Measurements from ENCODE around the gene CYTH3. TPM values are rescaled to one million over a fixed set of nuclear protein-coding genes. Genes with fewer than 3 reads are reported as not detected.

Gene CYTH3
- total RNA-seq, 1 donor from 2014 or later: 29.5 TPM

DNA sequence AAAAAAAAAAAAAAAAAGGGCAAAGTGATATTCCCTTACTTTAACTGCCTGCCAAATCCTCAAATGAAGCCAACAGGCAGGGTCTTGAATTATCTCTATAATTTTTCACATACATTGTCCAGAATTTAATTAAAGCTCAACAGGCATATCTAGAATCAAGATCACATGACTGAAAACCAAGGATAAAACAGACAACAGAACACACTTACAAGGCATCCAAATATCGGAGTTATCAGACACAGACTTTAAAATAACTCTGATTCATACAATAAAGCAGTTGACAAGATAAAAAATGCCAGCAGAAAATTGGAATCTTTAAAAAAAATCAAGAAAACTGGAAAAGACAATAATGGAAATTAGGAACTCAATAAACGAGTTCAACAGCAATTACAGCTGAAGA is 10.7 kb downstream of the CYTH3 start:
- no peak for TF ChIP-seq POLR2A (IDR thresholded peaks at IDR 0.05)
- TF ChIP-seq, protein P1, sequence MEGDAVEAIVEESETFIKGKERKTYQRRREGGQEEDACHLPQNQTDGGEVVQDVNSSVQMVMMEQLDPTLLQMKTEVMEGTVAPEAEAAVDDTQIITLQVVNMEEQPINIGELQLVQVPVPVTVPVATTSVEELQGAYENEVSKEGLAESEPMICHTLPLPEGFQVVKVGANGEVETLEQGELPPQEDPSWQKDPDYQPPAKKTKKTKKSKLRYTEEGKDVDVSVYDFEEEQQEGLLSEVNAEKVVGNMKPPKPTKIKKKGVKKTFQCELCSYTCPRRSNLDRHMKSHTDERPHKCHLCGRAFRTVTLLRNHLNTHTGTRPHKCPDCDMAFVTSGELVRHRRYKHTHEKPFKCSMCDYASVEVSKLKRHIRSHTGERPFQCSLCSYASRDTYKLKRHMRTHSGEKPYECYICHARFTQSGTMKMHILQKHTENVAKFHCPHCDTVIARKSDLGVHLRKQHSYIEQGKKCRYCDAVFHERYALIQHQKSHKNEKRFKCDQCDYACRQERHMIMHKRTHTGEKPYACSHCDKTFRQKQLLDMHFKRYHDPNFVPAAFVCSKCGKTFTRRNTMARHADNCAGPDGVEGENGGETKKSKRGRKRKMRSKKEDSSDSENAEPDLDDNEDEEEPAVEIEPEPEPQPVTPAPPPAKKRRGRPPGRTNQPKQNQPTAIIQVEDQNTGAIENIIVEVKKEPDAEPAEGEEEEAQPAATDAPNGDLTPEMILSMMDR (IDR thresholded peaks at IDR 0.05): no peak
- no peak for TF ChIP-seq POLR2AphosphoS5 (IDR thresholded peaks at IDR 0.05; ENCODE audit: insufficient read depth in 1 of 2, low read depth in 1 of 2)
- peaks cover 58% of the 10 kb centered on the region for H3K4me1 ChIP-seq
- intact Hi-C loops (cut with DNase I): no loop called here
- H3K27ac ChIP-seq: peak overlapping the region; percentile 57
- H3K9me3 ChIP-seq: no peaks in the 10 kb centered on the region
- no peaks in the 10 kb centered on the region for H3K36me3 ChIP-seq
- no peaks in the 10 kb centered on the region for H3K27me3 ChIP-seq
- no peak overlapping the region for H3K4me3 ChIP-seq
- DNase-seq (ENCODE audit: extremely low spot score in 2 of 2): no peak

DNA sequence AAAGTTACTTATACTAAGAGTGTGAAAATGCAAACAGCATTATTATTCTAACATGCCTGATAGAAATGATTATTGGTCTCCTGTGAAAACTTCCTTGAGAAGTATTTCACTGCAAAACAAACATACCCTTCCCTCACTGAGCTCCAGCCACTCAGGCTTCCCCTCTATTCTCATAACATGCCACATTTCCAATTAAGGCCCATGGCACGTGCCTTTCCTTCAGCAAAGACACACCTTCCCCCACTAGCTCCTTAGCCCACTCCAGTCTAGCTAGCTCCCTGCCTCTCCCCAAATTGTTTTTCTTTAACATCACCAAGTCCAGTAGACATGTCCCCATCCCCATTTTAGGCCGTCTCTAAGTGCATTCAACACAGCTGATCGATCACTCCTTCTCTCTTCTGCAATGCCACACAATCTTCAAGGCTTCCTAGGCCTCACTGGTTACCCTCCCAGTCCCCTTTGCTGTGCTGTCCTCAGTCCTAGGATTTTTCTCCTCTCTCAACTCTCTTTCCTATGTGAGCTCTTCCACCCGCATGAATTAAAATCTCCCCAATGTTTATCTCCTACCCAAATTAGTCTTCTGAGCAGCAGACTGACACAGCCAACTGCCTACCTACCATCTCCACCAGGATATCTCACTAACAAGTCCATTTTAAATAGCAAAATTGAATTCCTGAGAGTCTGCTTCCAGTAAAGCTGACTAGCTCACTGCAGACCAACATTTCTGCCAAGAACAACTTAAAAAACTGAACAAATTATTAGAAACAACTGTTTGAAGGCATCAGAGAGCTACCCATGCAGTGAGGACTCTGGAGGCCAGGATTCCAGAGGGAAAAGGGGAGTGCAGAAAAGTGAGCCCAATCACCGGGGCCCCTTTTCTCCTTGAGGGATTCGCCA is 11.9 kb downstream of the CYTH3 start:
- intact Hi-C loops (cut with DNase I): no loop called here
- no peaks in the 10 kb centered on the region for H3K36me3 ChIP-seq
- no peak overlapping the region for H3K4me3 ChIP-seq
- H3K4me1 ChIP-seq: peaks cover 67% of the 10 kb centered on the region
- H3K27me3 ChIP-seq: no peaks in the 10 kb centered on the region
- TF ChIP-seq, protein P1 (IDR thresholded peaks at IDR 0.05): no peak
- no peak for TF ChIP-seq POLR2AphosphoS5 (IDR thresholded peaks at IDR 0.05; ENCODE audit: insufficient read depth in 1 of 2, low read depth in 1 of 2)
- TF ChIP-seq POLR2A (IDR thresholded peaks at IDR 0.05): no peak
- no peak for DNase-seq (ENCODE audit: extremely low spot score in 2 of 2)
- peak overlapping the region; percentile 57 for H3K27ac ChIP-seq
- no peaks in the 10 kb centered on the region for H3K9me3 ChIP-seq

DNA sequence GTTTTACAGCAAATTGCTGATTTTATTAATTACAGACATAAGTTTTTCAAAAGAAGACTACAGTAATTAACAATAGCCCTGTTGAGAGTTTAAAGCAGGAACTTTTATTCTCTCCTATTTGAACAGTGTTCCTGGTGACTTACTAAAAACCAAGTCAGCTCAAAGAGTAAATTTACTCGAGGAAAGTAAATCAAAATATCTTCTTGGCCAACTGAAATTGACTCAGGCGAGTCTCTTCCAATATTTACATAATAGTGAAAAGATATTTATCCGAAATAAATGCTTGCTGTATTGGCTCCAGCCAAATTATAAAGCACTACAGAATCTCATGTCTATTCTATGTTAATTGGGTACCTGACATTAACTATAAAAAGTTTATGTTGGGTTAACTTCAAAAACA is 13.2 kb downstream of the CYTH3 start:
- Histone ChIP-seq H3K4me1 (peaks cover 74% of the 10 kb centered on the region), H3K27me3 (no peaks in the 10 kb centered on the region), H3K36me3 (no peaks in the 10 kb centered on the region), H3K4me3 (no peak overlapping the region), H3K9me3 (no peaks in the 10 kb centered on the region), H3K27ac (peak overlapping the region; percentile 56)
- DNase-seq (ENCODE audit: extremely low spot score in 2 of 2): no peak
- TF ChIP-seq POLR2A (IDR thresholded peaks at IDR 0.05): no peak
- TF ChIP-seq, protein P1 (IDR thresholded peaks at IDR 0.05): no peak
- no peak for TF ChIP-seq POLR2AphosphoS5 (IDR thresholded peaks at IDR 0.05; ENCODE audit: insufficient read depth in 1 of 2, low read depth in 1 of 2)
- intact Hi-C loops (cut with DNase I): no loop called here

DNA sequence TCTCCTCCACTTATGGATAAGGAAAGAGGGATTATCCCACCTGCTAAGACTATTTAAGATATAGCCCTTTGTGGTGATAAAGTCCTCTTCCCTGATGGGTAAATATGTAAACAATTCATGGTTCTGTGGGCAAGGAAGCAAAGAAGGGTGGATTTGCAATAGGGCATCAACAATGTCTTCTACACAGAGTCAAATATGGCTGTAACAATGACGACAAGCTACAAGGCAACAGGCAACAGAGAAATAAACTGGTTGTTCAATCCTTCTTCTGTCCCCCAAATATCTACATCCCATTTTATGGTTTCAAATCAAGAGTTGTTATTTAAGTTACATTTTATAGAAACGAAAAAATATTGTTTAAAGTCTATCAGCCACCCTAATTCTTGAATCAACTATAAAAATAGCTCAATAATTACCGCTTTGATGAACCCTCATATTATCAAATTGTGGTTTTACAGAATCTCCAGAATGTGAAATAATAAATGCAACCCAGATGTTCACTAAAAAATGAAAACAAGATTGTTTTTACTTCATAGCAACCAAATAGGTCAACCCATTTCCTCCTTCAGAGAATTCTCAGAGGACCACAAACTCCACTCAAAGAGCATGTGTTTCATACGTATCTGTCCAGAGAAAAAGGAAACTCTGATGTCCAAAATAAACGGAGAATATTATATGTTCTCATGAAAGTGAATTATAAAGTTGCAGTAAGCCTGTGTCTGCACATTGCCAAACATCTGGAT is 13.8 kb downstream of the CYTH3 start:
- Histone ChIP-seq H3K9me3 (no peaks in the 10 kb centered on the region), H3K27me3 (no peaks in the 10 kb centered on the region), H3K4me1 (peaks cover 79% of the 10 kb centered on the region), H3K27ac (peak overlapping the region; percentile 56), H3K4me3 (no peak overlapping the region), H3K36me3 (no peaks in the 10 kb centered on the region)
- peak in 1 of 2 donors; percentile 51 for TF ChIP-seq POLR2AphosphoS5 (IDR thresholded peaks at IDR 0.05; ENCODE audit: insufficient read depth in 1 of 2, low read depth in 1 of 2)
- TF ChIP-seq POLR2A (IDR thresholded peaks at IDR 0.05): no peak
- intact Hi-C loops (cut with DNase I): no loop called here
- DNase-seq (ENCODE audit: extremely low spot score in 2 of 2): no peak

DNA sequence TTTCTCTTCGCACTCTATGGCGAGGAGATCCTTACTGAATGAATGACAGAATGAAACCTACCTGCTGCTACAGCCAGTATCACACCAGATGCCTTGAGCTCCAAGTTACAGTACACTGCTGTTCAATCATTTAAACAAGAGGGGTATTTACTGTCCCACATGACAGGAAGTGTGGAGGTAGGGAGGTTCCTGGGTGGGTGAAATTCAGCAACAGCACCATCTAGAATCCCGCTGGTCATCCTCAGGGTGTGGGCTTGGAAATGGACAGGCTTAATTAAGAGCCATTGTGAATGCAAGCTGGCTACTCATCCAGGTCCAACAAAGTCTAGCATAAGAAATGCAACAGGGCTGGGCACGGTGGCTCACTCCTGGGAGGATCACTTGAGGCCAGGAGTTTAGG is 14.7 kb downstream of the CYTH3 start:
- Histone ChIP-seq H3K9me3 (no peaks in the 10 kb centered on the region), H3K27ac (peak overlapping the region; percentile 62), H3K36me3 (no peaks in the 10 kb centered on the region), H3K4me1 (peaks cover 86% of the 10 kb centered on the region), H3K4me3 (no peak overlapping the region), H3K27me3 (no peaks in the 10 kb centered on the region)
- no peak for TF ChIP-seq POLR2AphosphoS5 (IDR thresholded peaks at IDR 0.05; ENCODE audit: insufficient read depth in 1 of 2, low read depth in 1 of 2)
- TF ChIP-seq, protein P1 (IDR thresholded peaks at IDR 0.05): no peak
- no peak for TF ChIP-seq POLR2A (IDR thresholded peaks at IDR 0.05)
- intact Hi-C loops (cut with DNase I): no loop called here
- no peak for DNase-seq (ENCODE audit: extremely low spot score in 2 of 2)

All from vagina (tissue), 2 donors.